ENCODE results near the gene SLMAP. TPM values are rescaled to one million over a fixed set of nuclear protein-coding genes. Genes with fewer than 3 reads are reported as not detected.

SLMAP gene
- polyA plus RNA-seq, 2 of the 4 experiments (the other 2 are of a cell fraction): 15.2 to 33.1 TPM

DNA sequence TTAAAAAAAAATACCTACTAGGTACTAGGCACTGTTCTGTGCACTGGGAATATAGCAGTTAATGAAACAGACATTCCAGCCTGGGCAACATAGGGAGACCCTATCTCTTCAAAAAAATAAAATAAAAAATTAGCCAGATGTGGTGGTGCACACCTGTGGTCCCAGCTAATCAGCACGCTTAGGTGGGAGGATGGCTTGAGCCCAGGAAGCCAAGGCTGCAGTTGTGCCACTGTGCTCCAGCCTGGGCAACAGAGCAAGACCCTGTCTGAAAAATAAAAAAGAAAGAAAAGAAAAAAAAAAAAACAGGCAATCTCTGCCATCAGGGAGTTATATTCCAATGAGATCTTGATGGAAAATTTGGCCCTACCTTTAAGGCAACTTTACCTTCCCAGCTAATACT, 137.0 kb downstream of the SLMAP start:
- no peak for DNase-seq (ENCODE audit: low read depth in 1 of 2, low spot score in 1 of 2)
- FAIRE-seq: no peak
- 93% methylated on average over 1 of the region's 1 CpG for WGBS (ENCODE audit: missing lambda C conversion rate)
- Histone ChIP-seq H3K4me3 (no peak overlapping the region), H3K9me3 (no peaks in the 10 kb centered on the region), H3K4me1 (no peaks in the 10 kb centered on the region), H3K27ac (no peak overlapping the region), H3K4me2 (no peak overlapping the region)
- POLR2A ChIA-PET: no interaction called here
- TF ChIP-seq KDM1A (IDR thresholded peaks at IDR 0.05; ENCODE audit: low read depth) (no peak), POLR2A (IDR thresholded peaks at IDR 0.05; ENCODE audit: low read length) (no peak), PHF8 (IDR thresholded peaks at IDR 0.05; ENCODE audit: borderline replicate concordance, low read depth) (no peak), ZC3H11A (IDR thresholded peaks at IDR 0.05) (no peak), HDAC2 (IDR thresholded peaks at IDR 0.05) (no peak), SMC3 (IDR thresholded peaks at IDR 0.05) (no peak), TFCP2L1 (CRISPR knock-in tag; IDR thresholded peaks at IDR 0.05) (no peak), MAFK (IDR thresholded peaks at IDR 0.05; ENCODE audit: partially characterized antibody) (no peak), KDM5A (IDR thresholded peaks at IDR 0.05) (no peak), RARB (CRISPR knock-in tag; IDR thresholded peaks at IDR 0.05) (no peak), JUN (IDR thresholded peaks at IDR 0.05) (no peak)
- TF ChIP-seq, protein P1, sequence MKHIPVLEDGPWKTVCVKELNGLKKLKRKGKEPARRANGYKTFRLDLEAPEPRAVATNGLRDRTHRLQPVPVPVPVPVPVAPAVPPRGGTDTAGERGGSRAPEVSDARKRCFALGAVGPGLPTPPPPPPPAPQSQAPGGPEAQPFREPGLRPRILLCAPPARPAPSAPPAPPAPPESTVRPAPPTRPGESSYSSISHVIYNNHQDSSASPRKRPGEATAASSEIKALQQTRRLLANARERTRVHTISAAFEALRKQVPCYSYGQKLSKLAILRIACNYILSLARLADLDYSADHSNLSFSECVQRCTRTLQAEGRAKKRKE (CRISPR knock-in tag; IDR thresholded peaks at IDR 0.05; ENCODE audit: low read depth): no peak
- CTCF ChIA-PET: no interaction called here
- ATAC-seq: no peak

DNA sequence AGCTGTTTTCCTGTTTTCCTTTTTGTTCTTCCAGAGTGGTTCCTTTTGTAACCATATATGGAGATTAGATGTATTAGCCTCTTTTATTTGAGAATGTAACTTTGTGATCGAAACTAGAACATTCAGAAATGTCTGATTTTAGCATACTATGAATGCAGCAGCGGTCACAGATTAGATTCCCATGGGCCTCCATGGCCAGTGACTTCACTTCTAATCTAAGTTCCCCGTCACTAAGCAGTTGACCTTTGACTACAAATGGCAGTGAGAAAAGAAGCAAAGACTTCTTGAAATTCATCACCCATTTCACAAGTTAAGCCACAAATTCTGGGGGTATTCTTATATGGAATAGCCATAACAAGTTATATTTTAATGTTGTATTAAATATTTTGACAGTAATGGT, 137.6 kb downstream of the SLMAP start:
- H3K9me3 ChIP-seq: no peaks in the 10 kb centered on the region
- H3K4me1 ChIP-seq: no peaks in the 10 kb centered on the region
- no peak overlapping the region for H3K4me3 ChIP-seq
- no peak for DNase-seq (ENCODE audit: low read depth in 1 of 2, low spot score in 1 of 2)
- H3K4me2 ChIP-seq: no peak overlapping the region
- FAIRE-seq: no peak
- ChIA-PET POLR2A (no interaction called here), CTCF (no interaction called here)
- no peak overlapping the region for H3K27ac ChIP-seq
- TF ChIP-seq, protein P2, sequence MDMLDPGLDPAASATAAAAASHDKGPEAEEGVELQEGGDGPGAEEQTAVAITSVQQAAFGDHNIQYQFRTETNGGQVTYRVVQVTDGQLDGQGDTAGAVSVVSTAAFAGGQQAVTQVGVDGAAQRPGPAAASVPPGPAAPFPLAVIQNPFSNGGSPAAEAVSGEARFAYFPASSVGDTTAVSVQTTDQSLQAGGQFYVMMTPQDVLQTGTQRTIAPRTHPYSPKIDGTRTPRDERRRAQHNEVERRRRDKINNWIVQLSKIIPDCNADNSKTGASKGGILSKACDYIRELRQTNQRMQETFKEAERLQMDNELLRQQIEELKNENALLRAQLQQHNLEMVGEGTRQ (IDR thresholded peaks at IDR 0.05): no peak
- TF ChIP-seq, protein P3, sequence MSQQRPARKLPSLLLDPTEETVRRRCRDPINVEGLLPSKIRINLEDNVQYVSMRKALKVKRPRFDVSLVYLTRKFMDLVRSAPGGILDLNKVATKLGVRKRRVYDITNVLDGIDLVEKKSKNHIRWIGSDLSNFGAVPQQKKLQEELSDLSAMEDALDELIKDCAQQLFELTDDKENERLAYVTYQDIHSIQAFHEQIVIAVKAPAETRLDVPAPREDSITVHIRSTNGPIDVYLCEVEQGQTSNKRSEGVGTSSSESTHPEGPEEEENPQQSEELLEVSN (IDR thresholded peaks at IDR 0.05; ENCODE audit: borderline replicate concordance, low read depth): no peak
- TF ChIP-seq ESRRA (IDR thresholded peaks at IDR 0.05; ENCODE audit: borderline replicate concordance, low read length): no peak
- TF ChIP-seq PHF8 (IDR thresholded peaks at IDR 0.05; ENCODE audit: borderline replicate concordance, low read depth): no peak
- TF ChIP-seq NFE2L2 (conservative IDR thresholded peaks at IDR 0.05; ENCODE audit: low read length): no peak
- no peak for TF ChIP-seq TFCP2L1 (CRISPR knock-in tag; IDR thresholded peaks at IDR 0.05)
- TF ChIP-seq SMC3 (IDR thresholded peaks at IDR 0.05): no peak
- TF ChIP-seq FOXS1 (CRISPR knock-in tag; IDR thresholded peaks at IDR 0.05): no peak
- TF ChIP-seq, protein P4, sequence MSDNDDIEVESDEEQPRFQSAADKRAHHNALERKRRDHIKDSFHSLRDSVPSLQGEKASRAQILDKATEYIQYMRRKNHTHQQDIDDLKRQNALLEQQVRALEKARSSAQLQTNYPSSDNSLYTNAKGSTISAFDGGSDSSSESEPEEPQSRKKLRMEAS (IDR thresholded peaks at IDR 0.05): no peak
- TF ChIP-seq, protein P5, sequence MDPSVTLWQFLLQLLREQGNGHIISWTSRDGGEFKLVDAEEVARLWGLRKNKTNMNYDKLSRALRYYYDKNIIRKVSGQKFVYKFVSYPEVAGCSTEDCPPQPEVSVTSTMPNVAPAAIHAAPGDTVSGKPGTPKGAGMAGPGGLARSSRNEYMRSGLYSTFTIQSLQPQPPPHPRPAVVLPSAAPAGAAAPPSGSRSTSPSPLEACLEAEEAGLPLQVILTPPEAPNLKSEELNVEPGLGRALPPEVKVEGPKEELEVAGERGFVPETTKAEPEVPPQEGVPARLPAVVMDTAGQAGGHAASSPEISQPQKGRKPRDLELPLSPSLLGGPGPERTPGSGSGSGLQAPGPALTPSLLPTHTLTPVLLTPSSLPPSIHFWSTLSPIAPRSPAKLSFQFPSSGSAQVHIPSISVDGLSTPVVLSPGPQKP (IDR thresholded peaks at IDR 0.05; ENCODE audit: low read depth, low read length): no peak
- TF ChIP-seq MAFK (IDR thresholded peaks at IDR 0.05; ENCODE audit: partially characterized antibody): no peak
- TF ChIP-seq MYC (IDR thresholded peaks at IDR 0.05; ENCODE audit: borderline replicate concordance, low read length): no peak
- no peak for TF ChIP-seq HOXB5 (CRISPR knock-in tag; IDR thresholded peaks at IDR 0.05)
- TF ChIP-seq TP53 (CRISPR knock-in tag; IDR thresholded peaks at IDR 0.05): no peak
- no peak for TF ChIP-seq RNF2 (IDR thresholded peaks at IDR 0.05; ENCODE audit: borderline replicate concordance, low read depth)
- no peak for ATAC-seq
- 94% methylated on average over 3 of the region's 3 CpGs for WGBS (ENCODE audit: missing lambda C conversion rate)
